ENCODE measurements around the gene MYZAP. TPM values are rescaled to one million over a fixed set of nuclear protein-coding genes. Genes with fewer than 3 reads are reported as not detected.

MYZAP gene
- total and polyA plus RNA-seq, 10 of the 15 experiments (the other 5 are each of a cell fraction or from before 2014, with no cell fraction given), result not detected

GRCh38 chr15:57562196-57562769 is 29.4 kb upstream of the MYZAP start:
- ChIA-PET SMC1A (ENCODE audit: uncharacterized antibody, unreplicated experiment) (no interaction called here), POLR2A (no interaction called here), RAD21 (ENCODE audit: unreplicated experiment) (no interaction called here), CTCF (interaction anchor here (1.2 to 3.0 kb wide), 3 partner anchors 50 to 508 kb away, joined by 3 to 34 read pairs (median 14); no protein-coding TSS in a partner anchor)
- BruUV-seq (replicated peaks), result no TSS peak
- FAIRE-seq, result no peak
- peaks cover 3% of the 10 kb centered on the region; the same call in 1 of the 2 replicates for H3K4me1 ChIP-seq (ENCODE audit: control insufficient read depth, insufficient read depth, low read length)
- intact Hi-C loops (cut with micrococcal nuclease; ENCODE audit: unreplicated experiment), result loop anchor here (5.0 to 10.0 kb wide), 3 partner anchors 90 to 503 kb away; partner anchors contain the start of gene ALDH1A2
- no peak for TF ChIP-seq BCL11A (IDR thresholded peaks at IDR 0.05; ENCODE audit: low read depth, low read length)
- TF ChIP-seq, protein P1, sequence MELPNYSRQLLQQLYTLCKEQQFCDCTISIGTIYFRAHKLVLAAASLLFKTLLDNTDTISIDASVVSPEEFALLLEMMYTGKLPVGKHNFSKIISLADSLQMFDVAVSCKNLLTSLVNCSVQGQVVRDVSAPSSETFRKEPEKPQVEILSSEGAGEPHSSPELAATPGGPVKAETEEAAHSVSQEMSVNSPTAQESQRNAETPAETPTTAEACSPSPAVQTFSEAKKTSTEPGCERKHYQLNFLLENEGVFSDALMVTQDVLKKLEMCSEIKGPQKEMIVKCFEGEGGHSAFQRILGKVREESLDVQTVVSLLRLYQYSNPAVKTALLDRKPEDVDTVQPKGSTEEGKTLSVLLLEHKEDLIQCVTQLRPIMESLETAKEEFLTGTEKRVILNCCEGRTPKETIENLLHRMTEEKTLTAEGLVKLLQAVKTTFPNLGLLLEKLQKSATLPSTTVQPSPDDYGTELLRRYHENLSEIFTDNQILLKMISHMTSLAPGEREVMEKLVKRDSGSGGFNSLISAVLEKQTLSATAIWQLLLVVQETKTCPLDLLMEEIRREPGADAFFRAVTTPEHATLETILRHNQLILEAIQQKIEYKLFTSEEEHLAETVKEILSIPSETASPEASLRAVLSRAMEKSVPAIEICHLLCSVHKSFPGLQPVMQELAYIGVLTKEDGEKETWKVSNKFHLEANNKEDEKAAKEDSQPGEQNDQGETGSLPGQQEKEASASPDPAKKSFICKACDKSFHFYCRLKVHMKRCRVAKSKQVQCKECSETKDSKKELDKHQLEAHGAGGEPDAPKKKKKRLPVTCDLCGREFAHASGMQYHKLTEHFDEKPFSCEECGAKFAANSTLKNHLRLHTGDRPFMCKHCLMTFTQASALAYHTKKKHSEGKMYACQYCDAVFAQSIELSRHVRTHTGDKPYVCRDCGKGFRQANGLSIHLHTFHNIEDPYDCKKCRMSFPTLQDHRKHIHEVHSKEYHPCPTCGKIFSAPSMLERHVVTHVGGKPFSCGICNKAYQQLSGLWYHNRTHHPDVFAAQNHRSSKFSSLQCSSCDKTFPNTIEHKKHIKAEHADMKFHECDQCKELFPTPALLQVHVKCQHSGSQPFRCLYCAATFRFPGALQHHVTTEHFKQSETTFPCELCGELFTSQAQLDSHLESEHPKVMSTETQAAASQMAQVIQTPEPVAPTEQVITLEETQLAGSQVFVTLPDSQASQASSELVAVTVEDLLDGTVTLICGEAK (IDR thresholded peaks at IDR 0.05; ENCODE audit: borderline replicate concordance), result no peak
- no peak for TF ChIP-seq SMAD5 (IDR thresholded peaks at IDR 0.05; ENCODE audit: low read depth)
- TF ChIP-seq NFYB (IDR thresholded peaks at IDR 0.05; ENCODE audit: insufficient read depth, low read depth, low read length), result no peak
- no peak for TF ChIP-seq CBX5 (IDR thresholded peaks at IDR 0.05; ENCODE audit: low read depth)
- TF ChIP-seq ZNF217 (IDR thresholded peaks at IDR 0.05), result no peak
- no peak for TF ChIP-seq GATAD2B (conservative IDR thresholded peaks at IDR 0.05; ENCODE audit: low read depth)
- H3K27ac ChIP-seq (ENCODE audit: control insufficient read depth, insufficient read depth), result no peak overlapping the region
- no peak overlapping the region for H3K4me3 ChIP-seq
- DNase-seq (ENCODE audit: low read depth, low spot score), result no peak
- no peak for ATAC-seq
- in situ Hi-C loops (cut with MboI), result loop anchor here (10.0 kb wide), 1 partner anchor 303 kb away; no protein-coding TSS in a partner anchor
- H4K20me1 ChIP-seq (ENCODE audit: control insufficient read depth, insufficient read depth), result no peaks in the 10 kb centered on the region
- no peak overlapping the region for H2AFZ ChIP-seq (ENCODE audit: control insufficient read depth, low read depth, low read length)
- no peaks in the 10 kb centered on the region for H3K36me3 ChIP-seq (ENCODE audit: control insufficient read depth in 2 of 2, insufficient read depth in 2 of 2, low read length in 1 of 2)
- WGBS (ENCODE audit: insufficient coverage, insufficient replicate concordance, low lambda C conversion rate, missing lambda C conversion rate), result 57% methylated on average over 11 of the region's 11 CpGs
- no peak overlapping the region for H3K9ac ChIP-seq (ENCODE audit: control insufficient read depth, insufficient read depth, low read length)
- no peak overlapping the region for H3K4me2 ChIP-seq (ENCODE audit: control insufficient read depth, insufficient read depth)
- H3K27me3 ChIP-seq (replicated peaks in 1 of 2; ENCODE audit: control insufficient read depth in 2 of 2, insufficient read depth in 2 of 2, low read length in 1 of 2), result no peaks in the 10 kb centered on the region
- H3K79me2 ChIP-seq (ENCODE audit: control insufficient read depth, insufficient read depth, low read length), result no peaks in the 10 kb centered on the region
- H3K9me3 ChIP-seq (replicated peaks; ENCODE audit: control insufficient read depth, insufficient read depth, low read length), result no peaks in the 10 kb centered on the region; the same call in 2 of the 3 replicates

All from GM12878 (cell line).